Thoracic aorta (tissue), 2 donors: ENCODE measurements around the gene PSMC5. TPM values are rescaled to one million over a fixed set of nuclear protein-coding genes. Genes with fewer than 3 reads are reported as not detected.
"Not testable (repeated sequence)": the region's sequence is repeated elsewhere in the genome, so short reads cannot be mapped to it uniquely, and the experiment has no call there.

ENCODE experiments used
- ATAC-seq: fragments of 150-250 bp; one replicate; pipeline ENCODE4 v1.8.0; 2017; ENCODE audit warnings: low read depth; ENCODE audit not compliant: insufficient number of reproducible peaks, low FRiP score
- DNase-seq: peaks from one replicate; pipeline ENCODE4 v3.0.0-alpha.2; 2020; ENCODE audit warnings: low spot score
- H3K27ac ChIP-seq, 2 donors: fragments of 200-600 bp; sonication (generic); 1 replicate in 1 of 2; 2 replicates in 1 of 2; pipeline ENCODE4 v1.5.1; 2016; ENCODE audit warnings: mild to moderate bottlenecking in 2 of 2, moderate library complexity in 2 of 2
- H3K27me3 ChIP-seq: fragments of 200-600 bp; sonication (generic); replicated peaks from 2 replicates; pipeline ENCODE4 v1.6.0; 2016; ENCODE audit warnings: mild to moderate bottlenecking; ENCODE audit not compliant: insufficient read depth
- H3K36me3 ChIP-seq: fragments of 200-600 bp; sonication (generic); one replicate; pipeline ENCODE4 v1.5.1; 2016
- H3K4me1 ChIP-seq, 2 donors: fragments of 200-600 bp; sonication (generic); 1 replicate in 1 of 2; 2 replicates in 1 of 2; pipeline versions ENCODE4 v1.5.1 to v1.6.0; 2016; ENCODE audit warnings: low read depth in 2 of 2, mild to moderate bottlenecking in 1 of 2; ENCODE audit not compliant: control insufficient read depth in 1 of 2
- H3K4me3 ChIP-seq: fragments of 200-600 bp; sonication (generic); 2 replicates; pipeline ENCODE4 v1.5.1; 2016; ENCODE audit warnings: mild to moderate bottlenecking
- H3K9me3 ChIP-seq: fragments of 200-600 bp; sonication (generic); 2 replicates; pipeline ENCODE4 v1.5.1; 2016
- total RNA-seq, 2 donors: library from RNA; depleted of rRNA; stranded (reverse); fragments of >200 nt; gene quantifications; one replicate each; pipeline versions ENCODE4 v1.1.0 to v1.2.3, GENCODE V29; 2016
- TF ChIP-seq, protein P1 (sequence below): fragments of 200-600 bp; sonication (generic); IDR thresholded peaks from one replicate; pipeline ENCODE4 v1.5.1; 2019; ENCODE audit warnings: antibody characterized with exemption

The PSMC5 gene
- total RNA-seq, 2 donors from 2014 or later = 58.5 to 76.1 TPM

GRCh38 chr17:63786117-63786516 lies 41.1 kb upstream of the PSMC5 start:
- Histone ChIP-seq H3K4me3 (no peak overlapping the region), H3K27ac (no peak overlapping the region), H3K9me3 (no peaks in the 10 kb centered on the region), H3K27me3 (no peaks in the 10 kb centered on the region), H3K4me1 (no peaks in the 10 kb centered on the region), H3K36me3 (peaks cover 28% of the 10 kb centered on the region)
- DNase-seq (no peak), ATAC-seq (no peak)
- TF ChIP-seq, protein P1, sequence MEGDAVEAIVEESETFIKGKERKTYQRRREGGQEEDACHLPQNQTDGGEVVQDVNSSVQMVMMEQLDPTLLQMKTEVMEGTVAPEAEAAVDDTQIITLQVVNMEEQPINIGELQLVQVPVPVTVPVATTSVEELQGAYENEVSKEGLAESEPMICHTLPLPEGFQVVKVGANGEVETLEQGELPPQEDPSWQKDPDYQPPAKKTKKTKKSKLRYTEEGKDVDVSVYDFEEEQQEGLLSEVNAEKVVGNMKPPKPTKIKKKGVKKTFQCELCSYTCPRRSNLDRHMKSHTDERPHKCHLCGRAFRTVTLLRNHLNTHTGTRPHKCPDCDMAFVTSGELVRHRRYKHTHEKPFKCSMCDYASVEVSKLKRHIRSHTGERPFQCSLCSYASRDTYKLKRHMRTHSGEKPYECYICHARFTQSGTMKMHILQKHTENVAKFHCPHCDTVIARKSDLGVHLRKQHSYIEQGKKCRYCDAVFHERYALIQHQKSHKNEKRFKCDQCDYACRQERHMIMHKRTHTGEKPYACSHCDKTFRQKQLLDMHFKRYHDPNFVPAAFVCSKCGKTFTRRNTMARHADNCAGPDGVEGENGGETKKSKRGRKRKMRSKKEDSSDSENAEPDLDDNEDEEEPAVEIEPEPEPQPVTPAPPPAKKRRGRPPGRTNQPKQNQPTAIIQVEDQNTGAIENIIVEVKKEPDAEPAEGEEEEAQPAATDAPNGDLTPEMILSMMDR = no peak

- Histone ChIP-seq H3K27me3 (no peaks in the 10 kb centered on the region), H3K9me3 (no peaks in the 10 kb centered on the region), H3K36me3 (peaks cover 38% of the 10 kb centered on the region), H3K4me1 (no peaks in the 10 kb centered on the region), H3K4me3 (no peak overlapping the region), H3K27ac (no peak overlapping the region)
- TF ChIP-seq, protein P1 = no peak
- DNase-seq = no peak
- no peak for ATAC-seq
These were observed 40.1 kb upstream of the PSMC5 start for GRCh38 chr17:63786971-63787711.

DNA sequence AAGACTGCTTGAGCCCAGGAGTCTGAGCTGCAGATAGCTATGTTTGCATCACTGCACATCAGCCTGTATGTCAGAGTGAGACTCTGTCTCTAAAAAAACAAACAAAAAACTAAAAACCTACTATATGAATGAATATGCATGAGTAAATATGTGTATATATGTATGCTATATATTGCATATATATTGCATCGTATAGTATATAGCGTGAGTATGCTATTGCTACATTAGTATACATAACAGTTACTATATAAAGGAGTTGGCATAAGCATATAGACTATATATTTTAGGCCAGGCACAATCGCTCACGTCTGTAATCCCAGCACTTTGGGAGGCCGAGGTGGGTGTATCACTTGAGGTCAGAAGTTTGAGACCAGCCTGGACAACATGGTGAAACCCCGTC lies 37.2 kb upstream of the PSMC5 start:
- Histone ChIP-seq H3K36me3 (peaks cover 52% of the 10 kb centered on the region), H3K27ac (no peak overlapping the region), H3K27me3 (no peaks in the 10 kb centered on the region), H3K4me3 (no peak overlapping the region), H3K4me1 (no peaks in the 10 kb centered on the region), H3K9me3 (no peaks in the 10 kb centered on the region)
- no peak for DNase-seq
- TF ChIP-seq, protein P1 = no peak
- ATAC-seq = no peak

DNA sequence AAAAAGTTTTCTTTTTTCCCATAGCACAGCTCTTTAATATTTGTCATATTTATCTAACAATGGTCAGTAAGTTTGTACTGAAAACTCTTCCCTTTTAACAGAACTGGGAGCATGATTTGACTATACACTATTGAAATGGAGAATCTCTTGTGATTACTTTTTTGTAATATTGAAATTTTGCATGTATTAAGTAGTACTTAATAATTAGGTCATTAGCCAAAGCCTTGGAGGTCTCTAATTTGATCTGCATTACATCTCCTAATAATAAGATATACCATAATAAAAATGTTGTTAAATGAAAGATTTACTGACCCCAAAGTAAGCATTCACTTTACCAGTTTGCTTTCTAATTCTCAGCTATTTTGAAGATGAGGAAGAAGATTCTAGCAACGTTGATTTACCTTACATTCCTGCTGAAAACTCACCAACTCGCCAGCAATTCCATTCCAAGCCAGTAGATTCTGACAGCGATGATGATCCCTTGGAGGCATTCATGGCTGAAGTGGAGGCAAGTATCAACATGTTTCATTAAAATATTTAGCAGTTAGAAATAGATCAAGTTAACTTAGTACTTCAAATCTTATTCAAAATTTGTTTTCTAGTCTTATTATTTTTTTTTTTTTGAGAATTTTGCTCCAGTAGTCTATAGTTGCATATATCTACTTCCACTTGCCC lies 35.0 kb upstream of the PSMC5 start:
- ATAC-seq = no peak
- Histone ChIP-seq H3K9me3 (no peaks in the 10 kb centered on the region), H3K27ac (no peak overlapping the region), H3K4me3 (no peak overlapping the region), H3K4me1 (no peaks in the 10 kb centered on the region), H3K36me3 (peaks cover 61% of the 10 kb centered on the region), H3K27me3 (no peaks in the 10 kb centered on the region)
- no peak for DNase-seq
- TF ChIP-seq, protein P1 = no peak

DNA sequence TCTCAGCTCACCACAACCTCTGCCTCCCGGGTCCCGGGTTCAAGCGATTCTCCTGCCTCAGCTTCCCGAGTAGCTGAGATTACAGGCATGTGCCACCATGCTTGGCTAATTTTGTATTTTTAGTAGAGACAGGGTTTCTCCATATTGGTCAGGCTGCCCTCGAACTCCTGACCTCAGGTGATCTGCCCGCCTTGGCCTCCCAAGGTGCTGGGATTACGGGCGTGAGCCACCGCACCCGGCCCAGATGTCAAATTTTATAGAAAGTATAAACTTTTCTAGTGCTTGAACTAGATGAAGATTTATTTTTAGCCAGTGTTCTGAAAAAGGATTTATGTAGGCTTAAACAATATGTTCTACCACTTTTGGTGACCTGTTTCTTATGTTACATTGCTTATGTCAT lies 30.9 kb upstream of the PSMC5 start:
- H3K27me3 ChIP-seq, H3K9me3 ChIP-seq, H3K4me1 ChIP-seq, H3K4me3 ChIP-seq, H3K27ac ChIP-seq, DNase-seq, ATAC-seq: not testable (repeated sequence)
- peaks cover 72% of the 10 kb centered on the region for H3K36me3 ChIP-seq
